B cell (primary cell): Measurements from ENCODE around the gene MSANTD3. TPM values are rescaled to one million over a fixed set of nuclear protein-coding genes. Genes with fewer than 3 reads are reported as not detected.
"Not testable (repeated sequence)": the region's sequence is repeated elsewhere in the genome, so short reads cannot be mapped to it uniquely, and the experiment has no call there.

Experiments used
- ATAC-seq: fragments of 200-7000 bp; cut with Tn5 transposase; one replicate; pipeline ENCODE4 v1.10.0; 2021; ENCODE audit warnings: low read depth, mild to moderate bottlenecking, moderate number of reproducible peaks, moderate library complexity
- CTCF ChIA-PET: fragments of 350-600 bp; sonication (Branson Sonifier 250); formaldehyde crosslinking; loops from one replicate; lab custom pipeline; 2021; ENCODE audit warnings: antibody characterized with exemption, inconsistent platforms; lab: Charles Lee
- POLR2A ChIA-PET: fragments of 350-600 bp; sonication (Branson Sonifier 250); formaldehyde crosslinking; loops from one replicate; lab custom pipeline; 2021; ENCODE audit warnings: antibody characterized with exemption; lab: Charles Lee
- DNase-seq: peaks from one replicate; pipeline ENCODE4 v3.0.0; 2013
- H2AFZ ChIP-seq: 2 replicates; pipeline ENCODE4 v1.6.1; 2012; ENCODE audit warnings: mild to moderate bottlenecking, low read depth, low read length; ENCODE audit not compliant: insufficient read depth, poor library complexity, severe bottlenecking
- H3K27ac ChIP-seq, 2 donors: 1 replicate in 1 of 2; 2 replicates in 1 of 2; pipeline ENCODE4 v1.5.1; 2012 to 2013; ENCODE audit warnings: low read length in 2 of 2, mild to moderate bottlenecking in 2 of 2, moderate library complexity in 1 of 2
- H3K27me3 ChIP-seq, 4 experiments: fragments of 200-600 bp in 1 of 4; sonication (generic) in 1 of 4; replicated peaks in 1 of 4; 1 replicate in 2 of 4; 2 replicates in 2 of 4; pipeline versions ENCODE4 v1.6.1 to v1.7.0; 2013 to 2016; ENCODE audit warnings: low read length in 3 of 4, mild to moderate bottlenecking in 2 of 4, mixed read lengths in 1 of 4, moderate library complexity in 1 of 4; ENCODE audit not compliant: insufficient read depth in 4 of 4, control insufficient read depth in 3 of 4; ENCODE audit errors: control extremely low read depth in 1 of 4
- H3K36me3 ChIP-seq, 2 experiments: replicated peaks in 1 of 2; 1 replicate in 1 of 2; 2 replicates in 1 of 2; pipeline versions ENCODE4 v1.6.1 to v1.7.1; 2013; ENCODE audit warnings: low read length in 1 of 2; ENCODE audit not compliant: insufficient read depth in 2 of 2, control insufficient read depth in 1 of 2; ENCODE audit errors: control extremely low read depth in 1 of 2, extremely low read depth in 1 of 2
- H3K4me1 ChIP-seq, 2 donors: fragments of 200-600 bp in 1 of 2; sonication (generic) in 1 of 2; 1 replicate in 1 of 2; 2 replicates in 1 of 2; pipeline versions ENCODE4 v1.5.1 to v1.6.1; 2013 to 2017; ENCODE audit warnings: low read length in 2 of 2; ENCODE audit not compliant: control insufficient read depth in 2 of 2, insufficient read depth in 2 of 2
- H3K4me2 ChIP-seq: replicated peaks from 2 replicates; pipeline ENCODE3; 2012; ENCODE audit warnings: mild to moderate bottlenecking, low read depth, low read length; ENCODE audit not compliant: poor library complexity, severe bottlenecking
- H3K4me3 ChIP-seq, 5 experiments: fragments of 200-600 bp in 1 of 5; sonication (generic) in 1 of 5; 1 replicate in 3 of 5; 2 replicates in 2 of 5; pipeline versions ENCODE4 v1.5.1 to v1.7.0; 2011 to 2016; ENCODE audit warnings: low read length in 4 of 5, mild to moderate bottlenecking in 4 of 5, low read depth in 2 of 5, control low read depth in 1 of 5, moderate library complexity in 1 of 5; ENCODE audit not compliant: insufficient read depth in 1 of 5; ENCODE audit errors: control extremely low read depth in 1 of 5, extremely low read depth in 1 of 5
- H3K79me2 ChIP-seq: fragments of 200-600 bp; sonication (generic); one replicate; pipeline ENCODE4 v1.6.0; 2016; ENCODE audit warnings: low read length; ENCODE audit not compliant: control insufficient read depth, insufficient read depth
- H3K9ac ChIP-seq: fragments of 200-600 bp; sonication (generic); 2 replicates; pipeline ENCODE4 v1.6.1; 2017; ENCODE audit warnings: mild to moderate bottlenecking, low read length, moderate library complexity
- H3K9me3 ChIP-seq, 3 donors: one replicate each; pipeline versions ENCODE4 v1.6.1 to v1.7.1; 2013; ENCODE audit warnings: low read length in 2 of 3; ENCODE audit not compliant: control insufficient read depth in 2 of 3, insufficient read depth in 1 of 3; ENCODE audit errors: control extremely low read depth in 1 of 3
- H4K20me1 ChIP-seq: 2 replicates; pipeline ENCODE4 v1.6.0; 2012; ENCODE audit warnings: mild to moderate bottlenecking, low read length; ENCODE audit not compliant: insufficient read depth, control insufficient read depth, poor library complexity, severe bottlenecking
- H3K27ac Mint-ChIP-seq: one replicate; pipeline ENCODE4 v1.8.0; 2021; ENCODE audit warnings: mixed read lengths
- H3K27me3 Mint-ChIP-seq: one replicate; pipeline ENCODE4 v1.8.0; 2021; ENCODE audit warnings: mixed read lengths
- H3K4me1 Mint-ChIP-seq: one replicate; pipeline ENCODE4 v1.8.0; 2021; ENCODE audit warnings: mixed read lengths
- H3K4me3 Mint-ChIP-seq: one replicate; pipeline ENCODE4 v1.8.0; 2021; ENCODE audit warnings: mixed read lengths
- H3K9me3 Mint-ChIP-seq: one replicate; pipeline ENCODE4 v1.8.0; 2022; ENCODE audit warnings: mixed read lengths; ENCODE audit not compliant: insufficient read depth
- CTCF ChIP-seq: fragments of 200-600 bp; IDR thresholded peaks from one replicate; pipeline ENCODE4 v1.8.0; 2022; ENCODE audit warnings: antibody characterized with exemption, mild to moderate bottlenecking
- EZH2 ChIP-seq: IDR thresholded peaks from 2 replicates; pipeline ENCODE4 v1.6.1; 2012; ENCODE audit warnings: borderline replicate concordance, low read depth, mild to moderate bottlenecking, moderate library complexity, low read length; ENCODE audit not compliant: insufficient read depth, poor library complexity, severe bottlenecking
- WGBS: methylation state at CpG from one replicate; pipeline ENCODE4 v1.1.5; 2013; ENCODE audit warnings: missing lambda C conversion rate; ENCODE audit not compliant: insufficient coverage; 5-methylcytosine and 5-hydroxymethylcytosine counted together
- intact Hi-C: fragments of 100-400 bp; cut with micrococcal nuclease; formaldehyde crosslinking; loops from one replicate; pipeline ENCODE4 v1.10.0; 2022
- polyA minus RNA-seq: library from RNA; depleted of rRNA, polyadenylated mRNA; stranded (reverse); fragments of >200 nt; gene quantifications from 2 replicates; pipeline ENCODE4 v1.2.3, GENCODE V29; 2012
- polyA plus RNA-seq: library from polyadenylated mRNA; depleted of rRNA; stranded (reverse); fragments of >200 nt; gene quantifications from 2 replicates; pipeline ENCODE4 v1.2.3, GENCODE V29; 2012
- total RNA-seq, 2 donors: library from RNA; stranded (reverse); fragments of 120-200 nt in 1 of 2; gene quantifications; 1 replicate in 1 of 2; 2 replicates in 1 of 2; pipeline versions ENCODE4 v1.2.3 to v1.2.4, GENCODE V29; 2013 to 2022

MSANTD3 gene
- total RNA-seq (12.1 and 13.8 TPM in 2 replicates), polyA plus RNA-seq (4.9 and 5.9 TPM in 2 replicates), polyA minus RNA-seq (8.3 and 11.7 TPM in 2 replicates)
- total RNA-seq (2013) = 13.3 TPM

- Histone ChIP-seq H3K4me3 (peak within 1 kb of the TSS; percentile 40 to 77 (median 70)), H3K27me3 (peaks cover 0 to 2% (median 0%) of the 10 kb centered on the region in 4 experiments), H3K9me3 (no peaks in the 10 kb centered on the region), H3K4me1 (peaks cover 13 to 16% of the 10 kb centered on the region in 2 donors), H3K36me3 (no peaks in the 10 kb centered on the region), H3K4me2 (peak within 1 kb of the TSS; percentile 98), H3K79me2 (peaks cover 9% of the 10 kb centered on the region), H3K9ac (peak within 1 kb of the TSS; percentile 79), H3K27ac (peak within 1 kb of the TSS in 1 of 2 donors; percentile 59), H4K20me1 (no peaks in the 10 kb centered on the region), H2AFZ (peak within 1 kb of the TSS; percentile 94)
- Mint-ChIP-seq H3K4me3 (peak within 1 kb of the TSS; percentile 95), H3K4me1 (peaks cover 21% of the 10 kb centered on the region), H3K27ac (peak within 1 kb of the TSS; percentile 93), H3K27me3 (peaks cover 2% of the 10 kb centered on the region), H3K9me3 (no peaks in the 10 kb centered on the region)
- ChIA-PET CTCF (interaction anchor here (0.7 to 1.9 kb wide), 6 partner anchors 10 to 1429 kb away, joined by 3 to 11 read pairs (median 4); partner anchors contain the start of gene TEX10), POLR2A (interaction anchor here (0.6 kb wide), 1 partner anchor 30 kb away, joined by 3 read pairs; no protein-coding TSS in a partner anchor)
- TF ChIP-seq CTCF (no peak), EZH2 (no peak)
- intact Hi-C loops = loop anchor here (1.0 to 5.0 kb wide), 4 partner anchors 12 to 171 kb away; partner anchors contain the start of gene TEX10
- peak; percentile 75 for DNase-seq
- peak; percentile 90 for ATAC-seq
- under 1% methylated on average over 78 of the region's 80 CpGs for WGBS
Observed at GRCh38 chr9:100426530-100427365, at the start of gene MSANTD3. TSS of gene MSANTD3 (plus strand) at chr9:100427143. CDS start at chr9:100441939, 14,796 bp downstream.

- H3K27me3 ChIP-seq = no peaks in the 10 kb centered on the region
- TF ChIP-seq EZH2 (no peak), CTCF (no peak)
- H3K9me3 ChIP-seq = peaks cover 0 to 3% (median 0%) of the 10 kb centered on the region in 3 donors
- H3K4me3 ChIP-seq = no peak overlapping the region
- no peaks in the 10 kb centered on the region for H3K79me2 ChIP-seq
- H3K4me1 ChIP-seq = no peaks in the 10 kb centered on the region
- H4K20me1 ChIP-seq = no peaks in the 10 kb centered on the region
- DNase-seq (no peak), ATAC-seq (no peak)
- Mint-ChIP-seq H3K4me1 (no peaks in the 10 kb centered on the region), H3K4me3 (no peak overlapping the region), H3K27ac (no peak overlapping the region), H3K9me3 (peaks cover 4% of the 10 kb centered on the region), H3K27me3 (no peaks in the 10 kb centered on the region)
- H2AFZ ChIP-seq = no peak overlapping the region
- no peak overlapping the region for H3K9ac ChIP-seq
- no peak overlapping the region for H3K27ac ChIP-seq
- no CpG with 5 or more reads among the region's 4 CpGs for WGBS
- ChIA-PET POLR2A (no interaction called here), CTCF (no interaction called here)
- no peaks in the 10 kb centered on the region for H3K36me3 ChIP-seq
- intact Hi-C loops = no loop called here
- H3K4me2 ChIP-seq = no peak overlapping the region
Observed at GRCh38 chr9:100379862-100380261, 47.1 kb upstream of the MSANTD3 start.

- H3K79me2 ChIP-seq, H3K4me3 ChIP-seq, H3K9ac ChIP-seq, H3K4me1 ChIP-seq, H2AFZ ChIP-seq, DNase-seq, H3K36me3 ChIP-seq, POLR2A ChIA-PET, H3K27me3 ChIP-seq, H3K27me3 Mint-ChIP-seq, H3K4me3 Mint-ChIP-seq, H4K20me1 ChIP-seq, CTCF ChIA-PET, H3K27ac ChIP-seq, H3K27ac Mint-ChIP-seq, H3K9me3 Mint-ChIP-seq, H3K4me2 ChIP-seq, intact Hi-C loops, ATAC-seq, H3K4me1 Mint-ChIP-seq: not testable (repeated sequence)
- H3K9me3 ChIP-seq = peaks cover 0 to 12% (median 0%) of the 10 kb centered on the region in 3 donors
- over 99% methylated on average over 18 of the region's 21 CpGs for WGBS
Observed at GRCh38 chr9:100392989-100393388, 34.0 kb upstream of the MSANTD3 start.
